HG03354 (cell line): ENCODE measurements around the gene RMI1.
"Not testable (repeated sequence)": the region's sequence is repeated elsewhere in the genome, so short reads cannot be mapped to it uniquely, and the experiment has no call there.

Experiments used
- ATAC-seq: cut with Tn5 transposase; IDR thresholded peaks from one replicate; pipeline ENCODE4 v1.9.1; 2021; ENCODE audit warnings: mild to moderate bottlenecking; ENCODE audit not compliant: unreplicated experiment, poor library complexity, severe bottlenecking

RMI1 gene

DNA sequence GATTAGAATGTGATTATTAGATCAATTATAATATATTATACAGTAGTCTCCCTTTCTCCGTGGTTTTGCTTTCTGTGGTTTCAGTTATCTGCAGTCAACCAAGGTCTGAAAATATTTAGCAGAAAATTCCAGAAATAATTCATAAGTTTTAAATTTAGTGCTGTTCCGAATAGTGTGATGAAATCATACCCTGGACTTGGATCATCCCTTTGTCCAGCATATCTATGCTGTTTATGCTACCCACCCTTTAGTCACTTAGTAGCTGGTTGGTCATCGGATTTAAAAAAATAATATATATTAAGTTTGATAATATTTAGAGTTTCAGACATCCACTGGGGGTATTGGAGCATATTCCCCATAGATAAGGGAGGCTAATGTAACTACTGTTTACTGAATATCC lies 19.6 kb downstream of the RMI1 start:
- no peak for ATAC-seq

GRCh38 chr9:84001621-84002020 lies 21.0 kb downstream of the RMI1 start:
- no peak for ATAC-seq

DNA sequence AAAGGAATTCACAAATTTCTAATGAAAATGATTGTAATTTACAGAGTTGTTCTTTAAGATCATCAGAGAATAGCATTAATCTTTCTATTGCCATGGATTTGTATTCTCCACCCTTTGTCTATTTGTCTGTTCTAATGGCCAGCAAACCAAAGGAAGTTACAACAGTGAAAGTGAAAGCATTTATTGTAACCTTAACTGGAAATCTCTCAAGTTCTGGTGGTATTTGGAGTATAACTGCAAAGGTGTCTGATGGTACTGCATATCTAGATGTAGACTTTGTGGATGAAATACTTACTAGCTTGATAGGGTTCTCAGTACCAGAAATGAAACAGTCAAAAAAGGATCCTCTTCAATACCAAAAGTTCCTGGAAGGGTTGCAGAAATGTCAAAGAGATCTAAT lies 21.7 kb downstream of the RMI1 start:
- peak; percentile 90 for ATAC-seq

- no peak for ATAC-seq
Observed at GRCh38 chr9:84003246-84003645, 22.6 kb downstream of the RMI1 start.

DNA sequence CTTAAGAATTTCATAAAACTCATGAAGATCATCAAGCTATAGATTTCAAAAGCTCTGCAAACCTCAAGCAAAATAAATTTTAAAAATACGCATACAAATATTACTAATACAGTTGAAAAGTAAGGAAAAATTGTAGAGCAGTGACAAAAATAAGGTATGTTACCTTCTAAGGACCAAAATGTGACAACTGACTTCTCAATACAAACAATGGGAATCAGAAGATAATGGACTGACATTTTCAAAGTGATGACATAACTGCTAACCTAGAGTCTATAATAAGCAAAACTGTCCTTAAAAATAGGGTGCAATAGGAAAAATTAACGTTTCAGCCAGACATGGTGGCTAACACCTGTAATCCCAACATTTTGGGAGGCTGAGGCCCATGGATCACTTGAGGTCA lies 27.1 kb downstream of the RMI1 start:
- ATAC-seq = no peak

- no peak for ATAC-seq
Observed at GRCh38 chr9:84024041-84024575, 43.5 kb downstream of the RMI1 start.

DNA sequence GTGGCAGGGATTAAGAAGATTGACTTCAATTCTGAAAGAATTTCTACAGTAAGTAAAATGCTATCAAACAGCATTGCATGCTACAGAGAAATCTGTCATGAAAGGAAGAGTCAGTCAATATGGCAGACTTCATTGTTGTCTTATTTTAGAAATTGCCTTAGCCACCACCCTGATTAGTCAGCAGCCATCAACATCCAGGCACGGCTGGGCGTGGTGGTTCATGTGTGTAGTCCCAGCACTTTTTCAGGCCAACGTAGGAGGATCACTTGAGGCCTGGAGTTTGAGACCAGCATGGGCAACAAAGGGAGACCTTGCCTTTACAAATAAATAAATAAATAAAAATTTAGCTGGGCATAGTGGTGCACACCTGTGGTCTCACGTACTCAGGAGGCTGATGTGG lies 46.6 kb downstream of the RMI1 start:
- no peak for ATAC-seq

DNA sequence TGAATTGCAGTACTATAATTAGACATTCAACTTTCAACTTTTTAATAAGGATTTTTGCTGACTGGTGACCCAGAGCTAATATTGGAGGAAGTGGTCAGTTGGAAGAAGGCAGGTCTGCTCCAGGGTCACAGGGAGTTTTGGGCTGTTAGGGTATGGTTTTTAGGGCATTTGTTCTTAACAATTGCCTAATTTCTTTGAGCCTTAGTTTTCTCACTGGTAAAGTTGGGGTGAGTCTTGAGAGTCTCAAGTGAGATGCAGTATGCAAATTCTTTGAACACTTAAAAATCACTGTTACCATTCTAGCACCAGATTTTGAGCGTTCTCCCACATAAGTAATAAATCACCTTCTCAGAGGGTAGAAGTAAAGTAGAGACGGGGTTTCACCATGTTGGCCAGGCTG lies 50.9 kb downstream of the RMI1 start:
- ATAC-seq = no peak

DNA sequence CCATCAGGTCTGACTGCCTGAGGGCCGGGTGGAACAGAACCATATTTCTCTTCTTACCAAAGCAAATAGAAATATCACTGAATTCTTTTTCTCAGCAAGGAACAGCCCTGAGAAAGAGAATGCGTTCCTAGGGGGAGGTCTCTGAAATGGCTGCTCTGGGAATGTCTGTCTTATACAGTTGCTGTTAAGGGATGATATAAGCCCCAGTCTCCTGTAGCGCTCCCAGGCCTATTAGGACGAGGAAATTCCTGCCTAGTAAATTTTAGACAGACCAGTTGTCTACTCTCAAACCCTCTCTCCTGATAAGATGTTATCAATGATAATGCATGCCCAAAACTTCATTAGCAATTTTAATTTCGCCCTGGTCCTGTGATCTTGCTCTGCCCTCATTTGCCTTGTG lies 61.3 kb downstream of the RMI1 start:
- ATAC-seq = not testable (repeated sequence)

DNA sequence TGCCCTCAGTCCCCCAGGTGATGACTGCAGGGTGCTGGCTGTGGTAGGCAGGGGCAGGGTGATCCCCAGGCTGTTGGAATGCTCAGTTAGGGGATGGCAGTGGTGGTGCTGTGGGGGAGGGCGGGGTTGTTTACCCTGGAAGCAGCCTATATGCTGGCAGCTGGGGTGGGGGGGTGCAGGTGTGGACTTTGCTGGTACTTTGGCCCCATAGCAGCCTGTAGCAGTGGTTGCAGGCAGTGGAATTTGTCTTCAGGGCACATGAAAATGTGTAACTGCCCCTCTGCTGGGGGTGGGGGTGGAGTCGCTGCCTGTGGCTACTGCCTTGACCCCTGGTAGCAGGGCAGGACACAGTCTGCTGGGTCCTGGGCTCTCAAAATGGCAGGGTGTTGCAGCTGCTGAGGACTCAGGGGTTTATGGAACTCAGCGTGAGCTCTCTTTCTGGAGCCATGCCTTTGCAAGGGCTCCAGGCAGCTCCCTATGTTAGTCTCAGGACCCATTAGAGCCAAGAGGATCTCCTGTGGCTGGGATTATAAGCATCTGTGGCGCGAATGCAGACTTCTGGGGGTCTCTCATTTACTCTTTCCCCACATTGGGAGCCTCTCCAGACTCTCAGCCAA lies 65.0 kb downstream of the RMI1 start:
- no peak for ATAC-seq
